Stimulated activated memory B cell treated with anti-CD40 and anti-IgM and Interleukin-4, amounts not matched to agents 10 μg/mL and 1 μg/mL and 100 μg/mL, for 72 hours (primary cell): ENCODE data around the gene ELL.

Experiments used
- ATAC-seq: fragments of 150-1000 bp; cut with Tn5 transposase; 2 replicates; pipeline ENCODE4 v1.10.0; 2021
- H3K27ac Mint-ChIP-seq: one replicate; pipeline ENCODE4 v1.8.0; 2022; ENCODE audit warnings: mild to moderate bottlenecking, mixed read lengths
- H3K27me3 Mint-ChIP-seq: one replicate; pipeline ENCODE4 v1.8.0; 2022; ENCODE audit warnings: mixed read lengths
- H3K36me3 Mint-ChIP-seq: one replicate; pipeline ENCODE4 v1.8.0; 2022; ENCODE audit warnings: mixed read lengths
- H3K4me1 Mint-ChIP-seq: one replicate; pipeline ENCODE4 v1.8.0; 2022; ENCODE audit warnings: mixed read lengths
- H3K4me3 Mint-ChIP-seq: one replicate; pipeline ENCODE4 v1.8.0; 2022; ENCODE audit warnings: mild to moderate bottlenecking, moderate library complexity, mixed read lengths
- H3K9me3 Mint-ChIP-seq: one replicate; pipeline ENCODE4 v1.8.0; 2022; ENCODE audit warnings: mixed read lengths

Gene ELL

GRCh38 chr19:18443406-18443805 is 78.5 kb downstream of the ELL start:
- Mint-ChIP-seq H3K4me3 (no peak overlapping the region), H3K27me3 (no peaks in the 10 kb centered on the region), H3K4me1 (peaks cover 35% of the 10 kb centered on the region), H3K9me3 (peaks cover 6% of the 10 kb centered on the region), H3K27ac (no peak overlapping the region), H3K36me3 (peaks cover 49% of the 10 kb centered on the region)
- no peak for ATAC-seq

GRCh38 chr19:18442941-18443340 is 78.9 kb downstream of the ELL start:
- peak overlapping the region; percentile 33 for H3K27ac Mint-ChIP-seq
- peaks cover 44% of the 10 kb centered on the region for H3K36me3 Mint-ChIP-seq
- peaks cover 6% of the 10 kb centered on the region for H3K9me3 Mint-ChIP-seq
- no peaks in the 10 kb centered on the region for H3K27me3 Mint-ChIP-seq
- peaks cover 35% of the 10 kb centered on the region for H3K4me1 Mint-ChIP-seq
- no peak for ATAC-seq
- no peak overlapping the region for H3K4me3 Mint-ChIP-seq

GRCh38 chr19:18441804-18442788 is 79.8 kb downstream of the ELL start:
- Mint-ChIP-seq H3K9me3 (peaks cover 6% of the 10 kb centered on the region), H3K27ac (peak overlapping the region; percentile 33), H3K4me3 (no peak overlapping the region), H3K27me3 (no peaks in the 10 kb centered on the region), H3K4me1 (peaks cover 35% of the 10 kb centered on the region), H3K36me3 (peaks cover 36% of the 10 kb centered on the region)
- ATAC-seq, result no peak

- Mint-ChIP-seq H3K4me3 (no peak overlapping the region), H3K4me1 (peaks cover 39% of the 10 kb centered on the region), H3K27me3 (no peaks in the 10 kb centered on the region), H3K27ac (no peak overlapping the region), H3K9me3 (peaks cover 6% of the 10 kb centered on the region), H3K36me3 (peaks cover 26% of the 10 kb centered on the region)
- ATAC-seq, result no peak
Measured at GRCh38 chr19:18440936-18441803, 80.7 kb downstream of the ELL start.

- Mint-ChIP-seq H3K4me1 (peaks cover 45% of the 10 kb centered on the region), H3K27me3 (no peaks in the 10 kb centered on the region), H3K36me3 (peaks cover 19% of the 10 kb centered on the region), H3K27ac (no peak overlapping the region), H3K9me3 (peaks cover 6% of the 10 kb centered on the region), H3K4me3 (no peak overlapping the region)
- ATAC-seq, result no peak
Measured at GRCh38 chr19:18440415-18440877, 81.4 kb downstream of the ELL start.

- H3K4me3 Mint-ChIP-seq, result no peak overlapping the region
- no peak overlapping the region for H3K27ac Mint-ChIP-seq
- peaks cover 48% of the 10 kb centered on the region for H3K4me1 Mint-ChIP-seq
- no peak for ATAC-seq
- H3K36me3 Mint-ChIP-seq, result peaks cover 19% of the 10 kb centered on the region
- H3K9me3 Mint-ChIP-seq, result peaks cover 6% of the 10 kb centered on the region
- no peaks in the 10 kb centered on the region for H3K27me3 Mint-ChIP-seq
Measured at GRCh38 chr19:18439910-18440237, 82.0 kb downstream of the ELL start.

GRCh38 chr19:18439025-18439909 is 82.6 kb downstream of the ELL start:
- no peak for ATAC-seq
- Mint-ChIP-seq H3K4me1 (peaks cover 54% of the 10 kb centered on the region), H3K27me3 (no peaks in the 10 kb centered on the region), H3K36me3 (peaks cover 19% of the 10 kb centered on the region), H3K27ac (no peak overlapping the region), H3K4me3 (no peak overlapping the region), H3K9me3 (peaks cover 6% of the 10 kb centered on the region)

- no peak for ATAC-seq
- Mint-ChIP-seq H3K27me3 (no peaks in the 10 kb centered on the region), H3K4me3 (peak overlapping the region; percentile 34), H3K27ac (no peak overlapping the region), H3K4me1 (peaks cover 58% of the 10 kb centered on the region), H3K36me3 (peaks cover 11% of the 10 kb centered on the region), H3K9me3 (peaks cover 6% of the 10 kb centered on the region)
Measured at GRCh38 chr19:18438331-18439024, 83.4 kb downstream of the ELL start.

GRCh38 chr19:18437491-18438330 is 84.2 kb downstream of the ELL start, which contains the start of gene ISYNA1:
ISYNA1 (minus strand) TSS chr19:18438133; CDS start chr19:18437979, 154 bp downstream.
- peak; percentile 40 for ATAC-seq
- peaks cover 7% of the 10 kb centered on the region for H3K36me3 Mint-ChIP-seq
- peaks cover 61% of the 10 kb centered on the region for H3K4me1 Mint-ChIP-seq
- H3K4me3 Mint-ChIP-seq, result peak within 1 kb of the TSS; percentile 78
- peak within 1 kb of the TSS; percentile 40 for H3K27ac Mint-ChIP-seq
- peaks cover 6% of the 10 kb centered on the region for H3K9me3 Mint-ChIP-seq
- no peaks in the 10 kb centered on the region for H3K27me3 Mint-ChIP-seq

GRCh38 chr19:18436671-18437490 is 85.0 kb downstream of the ELL start:
- peaks cover 58% of the 10 kb centered on the region for H3K4me1 Mint-ChIP-seq
- H3K36me3 Mint-ChIP-seq, result no peaks in the 10 kb centered on the region
- ATAC-seq, result peak; percentile 78
- H3K4me3 Mint-ChIP-seq, result peak overlapping the region; percentile 72
- no peaks in the 10 kb centered on the region for H3K9me3 Mint-ChIP-seq
- H3K27me3 Mint-ChIP-seq, result no peaks in the 10 kb centered on the region
- H3K27ac Mint-ChIP-seq, result no peak overlapping the region

GRCh38 chr19:18435842-18436670 is 85.8 kb downstream of the ELL start:
- Mint-ChIP-seq H3K27ac (no peak overlapping the region), H3K27me3 (no peaks in the 10 kb centered on the region), H3K36me3 (no peaks in the 10 kb centered on the region), H3K4me1 (peaks cover 54% of the 10 kb centered on the region), H3K9me3 (no peaks in the 10 kb centered on the region), H3K4me3 (peak overlapping the region; percentile 72)
- no peak for ATAC-seq

GRCh38 chr19:18435178-18435841 is 86.6 kb downstream of the ELL start:
- no peaks in the 10 kb centered on the region for H3K27me3 Mint-ChIP-seq
- H3K36me3 Mint-ChIP-seq, result no peaks in the 10 kb centered on the region

More at GRCh38 chr19:18435178-18435841, 86.6 kb downstream of the ELL start:
- ATAC-seq, result no peak
- peaks cover 51% of the 10 kb centered on the region for H3K4me1 Mint-ChIP-seq
- no peak overlapping the region for H3K4me3 Mint-ChIP-seq
- no peak overlapping the region for H3K27ac Mint-ChIP-seq
- H3K9me3 Mint-ChIP-seq, result no peaks in the 10 kb centered on the region
